ENCODE data around the gene LAS1L. TPM values are rescaled to one million over a fixed set of nuclear protein-coding genes. Genes with fewer than 3 reads are reported as not detected.

LAS1L gene
- total RNA-seq, 1 experiment from 2014 or later, result 72.9 TPM

- H2AFZ ChIP-seq (ENCODE audit: low read length), result no peak overlapping the region
- H3K23me2 ChIP-seq (ENCODE audit: insufficient read length, low read depth, low read length, poor library complexity, severe bottlenecking), result no peaks in the 10 kb centered on the region
- no peak overlapping the region for H3K4ac ChIP-seq (ENCODE audit: low read depth, low read length)
- no peak for DNase-seq
- H3K4me1 ChIP-seq (ENCODE audit: insufficient read depth, low read length), result no peaks in the 10 kb centered on the region
- H2BK15ac ChIP-seq (ENCODE audit: low read depth, low read length), result no peak overlapping the region
- no peak overlapping the region for H2AK5ac ChIP-seq (ENCODE audit: insufficient read length, low read length)
- no peak overlapping the region for H2BK12ac ChIP-seq (ENCODE audit: insufficient read length, low read depth, low read length)
- H3K14ac ChIP-seq (ENCODE audit: insufficient read depth, low read length), result no peak overlapping the region
- H4K5ac ChIP-seq (ENCODE audit: insufficient read length, low read depth, low read length), result no peak overlapping the region
- no peaks in the 10 kb centered on the region for H3K79me1 ChIP-seq (ENCODE audit: insufficient read depth, low read depth, low read length, poor library complexity, severe bottlenecking)
- no peak overlapping the region for H3K56ac ChIP-seq (ENCODE audit: insufficient read length, low read depth, low read length)
- H2BK5ac ChIP-seq (ENCODE audit: insufficient read length, low read length), result no peak overlapping the region
- no peaks in the 10 kb centered on the region for H3K27me3 Mint-ChIP-seq (ENCODE audit: low read depth)
- H3K79me2 ChIP-seq (ENCODE audit: insufficient read depth, low read length), result no peaks in the 10 kb centered on the region
- TF ChIP-seq CTCF (conservative IDR thresholded peaks at IDR 0.05), result no peak
- no peak overlapping the region for H3K4me3 Mint-ChIP-seq
- H3K27ac Mint-ChIP-seq, result 0 out of 7 replicates have a peak overlapping the region, but pooled peaks of 1 of the 3 experiments have one; percentile 23
- H4K91ac ChIP-seq (ENCODE audit: insufficient read length, low read depth, low read length), result no peak overlapping the region
- no CpG with 5 or more reads among the region's 5 CpGs for WGBS (ENCODE audit: extremely low coverage, insufficient read length, low lambda C conversion rate)
- H3K4me1 Mint-ChIP-seq, result peaks cover 16 to 21% of the 10 kb centered on the region in 2 experiments
- H4K8ac ChIP-seq (replicated peaks; ENCODE audit: insufficient read length, low read depth, low read length), result no peak overlapping the region
- no peak overlapping the region for H2BK120ac ChIP-seq (ENCODE audit: low read depth, low read length, poor library complexity, severe bottlenecking)
- H2BK20ac ChIP-seq (ENCODE audit: low read depth, low read length, poor library complexity, severe bottlenecking), result no peak overlapping the region
- H3K9me3 Mint-ChIP-seq, result peaks cover 51 to 54% of the 10 kb centered on the region in 2 experiments
- no peak overlapping the region for H3K9ac ChIP-seq (ENCODE audit: extremely low read depth, insufficient read length, low read length)
- H3K23ac ChIP-seq (ENCODE audit: insufficient read length, low read depth, low read length), result no peak overlapping the region
- H3K27me3 ChIP-seq (ENCODE audit: insufficient read depth, low read length), result no peaks in the 10 kb centered on the region
- H3K18ac ChIP-seq (ENCODE audit: insufficient read length, low read depth, low read length), result no peak overlapping the region
- H3K4me2 ChIP-seq (ENCODE audit: insufficient read depth, insufficient read length, low read length), result no peak overlapping the region
- no peak overlapping the region for H3K27ac ChIP-seq (ENCODE audit: insufficient read length, low read depth, low read length)
- peaks cover 23% of the 10 kb centered on the region for H3K9me3 ChIP-seq (ENCODE audit: control insufficient read depth, low read depth, low read length)
- H3K36me3 Mint-ChIP-seq (ENCODE audit: insufficient read depth in 1 of 3, low read depth in 3 of 3), result peaks cover 0 to 2% (median 0%) of the 10 kb centered on the region in 3 experiments; a peak in 2 of 7 replicates
- H4K20me1 ChIP-seq (ENCODE audit: control insufficient read depth, insufficient read depth, insufficient read length), result no peaks in the 10 kb centered on the region
- H3T11ph ChIP-seq (ENCODE audit: low read length), result no peak overlapping the region
Measured at GRCh38 chrX:65488495-65488894, 46.1 kb downstream of the LAS1L start.

Data from H9 (cell line).